Keratinocyte (primary cell): ENCODE data around the gene USP48. TPM values are rescaled to one million over a fixed set of nuclear protein-coding genes. Genes with fewer than 3 reads are reported as not detected.

Source experiments
- DNase-seq: peaks from one replicate; pipeline ENCODE4 v3.0.0-alpha.2; 2011; ENCODE audit warnings: low read depth, missing footprints, low spot score
- FAIRE-seq: peaks from 2 replicates; lab custom pipeline; 2011; peaks lifted over from hg19 to GRCh38; lab: Jason Lieb, UNC
- H2AFZ ChIP-seq: 2 replicates; pipeline ENCODE4 v1.6.0; 2012; ENCODE audit warnings: low read length, control low read depth, inconsistent platforms; ENCODE audit not compliant: control insufficient read depth
- H3K27ac ChIP-seq: 2 replicates; pipeline ENCODE4 v1.5.1; 2011; ENCODE audit warnings: low read length; ENCODE audit not compliant: control insufficient read depth, insufficient read depth
- H3K27me3 ChIP-seq: 3 replicates; pipeline ENCODE4 v1.6.0; 2011; ENCODE audit warnings: low read length; ENCODE audit not compliant: control insufficient read depth, insufficient read depth; ENCODE audit errors: extremely low read depth
- H3K36me3 ChIP-seq, 2 experiments: 2 replicates in 1 of 2; 3 replicates in 1 of 2; pipeline ENCODE4 v1.5.1; 2011; ENCODE audit warnings: low read length in 2 of 2, mild to moderate bottlenecking in 1 of 2; ENCODE audit not compliant: control insufficient read depth in 2 of 2, insufficient read depth in 2 of 2; ENCODE audit errors: extremely low read depth in 1 of 2
- H3K4me1 ChIP-seq: 3 replicates; pipeline ENCODE4 v1.5.1; 2011; ENCODE audit warnings: low read length; ENCODE audit not compliant: control insufficient read depth, insufficient read depth; ENCODE audit errors: extremely low read depth
- H3K4me2 ChIP-seq: 3 replicates; pipeline ENCODE4 v1.6.0; 2011; ENCODE audit warnings: low read depth, low read length; ENCODE audit not compliant: control insufficient read depth, insufficient read depth; ENCODE audit errors: extremely low read depth
- H3K4me3 ChIP-seq, 3 experiments: fragments of 200-600 bp in 1 of 3; sonication (generic) in 1 of 3; 2 replicates in 2 of 3; 3 replicates in 1 of 3; pipeline ENCODE4 v1.5.1; 2011 to 2016; ENCODE audit warnings: low read length in 3 of 3, mild to moderate bottlenecking in 3 of 3, control low read depth in 2 of 3, inconsistent platforms in 1 of 3, low read depth in 1 of 3, mixed read lengths in 1 of 3, mixed run types in 1 of 3, moderate library complexity in 1 of 3; ENCODE audit not compliant: control insufficient read depth in 2 of 3, insufficient read depth in 2 of 3; ENCODE audit errors: extremely low read depth in 1 of 3
- H3K79me2 ChIP-seq: 2 replicates; pipeline ENCODE4 v1.6.0; 2012; ENCODE audit warnings: low read length; ENCODE audit not compliant: control insufficient read depth, insufficient read depth
- H3K9ac ChIP-seq: 3 replicates; pipeline ENCODE4 v1.6.0; 2011; ENCODE audit warnings: low read length; ENCODE audit not compliant: control insufficient read depth, insufficient read depth; ENCODE audit errors: extremely low read depth
- H3K9me1 ChIP-seq: 3 replicates; pipeline ENCODE4 v1.6.0; 2011; ENCODE audit warnings: low read length; ENCODE audit not compliant: control insufficient read depth, insufficient read depth; ENCODE audit errors: extremely low read depth
- H3K9me3 ChIP-seq: 2 replicates; pipeline ENCODE4 v1.5.1; 2012; ENCODE audit warnings: low read depth, low read length; ENCODE audit not compliant: control insufficient read depth
- H4K20me1 ChIP-seq: 3 replicates; pipeline ENCODE4 v1.6.0; 2011; ENCODE audit warnings: low read length; ENCODE audit not compliant: control insufficient read depth, insufficient read depth; ENCODE audit errors: extremely low read depth
- CTCF ChIP-seq, 3 experiments: IDR thresholded peaks in 1 of 3; conservative IDR thresholded peaks in 1 of 3; optimal IDR thresholded peaks in 1 of 3; 2 replicates in 2 of 3; 3 replicates in 1 of 3; pipeline versions ENCODE3 to v1.5.1; 2011; ENCODE audit warnings: low read length in 3 of 3, mild to moderate bottlenecking in 3 of 3, moderate library complexity in 2 of 3, control low read depth in 1 of 3, inconsistent platforms in 1 of 3; ENCODE audit not compliant: insufficient read depth in 2 of 3; ENCODE audit errors: extremely low read depth in 1 of 3
- EZH2 ChIP-seq: IDR thresholded peaks from one replicate; pipeline ENCODE4 v1.6.1; 2012; ENCODE audit warnings: inconsistent platforms, mild to moderate bottlenecking, low read length, moderate library complexity
- dilution Hi-C: fragments of 300-500 bp; cut with MboI; formaldehyde crosslinking; loops from one replicate; pipeline ENCODE4 v1.7.0; 2020; ENCODE audit warnings: low sequenced_read_pairs; ENCODE audit not compliant: extremely low pct_ligation_motif_present
- polyA plus RNA-seq, 5 experiments: library from polyadenylated mRNA; depleted of rRNA in 3 of 5; stranded (reverse) in 3 of 5; stranded (forward) in 1 of 5; unstranded in 1 of 5; fragments of >200 nt; gene quantifications; 1 replicate in 1 of 5; 2 replicates in 3 of 5; 3 replicates in 1 of 5; pipeline versions ENCODE4 v1.2.1 to v1.2.3, GENCODE V29; 2011 to 2012; ENCODE audit warnings: missing spikeins in 2 of 5, low read depth in 1 of 5, low replicate concordance in 1 of 5

Gene USP48
- polyA plus RNA-seq, 1 donor (not counting 4 experiments of a cell fraction or from before 2014, with no cell fraction given) = 33.0 TPM

- DNase-seq (no peak), FAIRE-seq (no peak)
- Histone ChIP-seq H2AFZ (no peak overlapping the region), H3K4me2 (no peak overlapping the region), H3K79me2 (no peaks in the 10 kb centered on the region), H3K36me3 (no peaks in the 10 kb centered on the region), H3K9me1 (no peaks in the 10 kb centered on the region), H3K4me3 (no peak overlapping the region), H3K9me3 (no peaks in the 10 kb centered on the region), H4K20me1 (no peaks in the 10 kb centered on the region), H3K9ac (no peak overlapping the region), H3K27ac (no peak overlapping the region), H3K27me3 (peaks cover 4% of the 10 kb centered on the region), H3K4me1 (peaks cover 23% of the 10 kb centered on the region)
- dilution Hi-C loops = no loop called here
- TF ChIP-seq EZH2 (no peak), CTCF (optimal IDR thresholded peaks at IDR 0.05 in 1 of 3, IDR thresholded peaks at IDR 0.05 in 1 of 3, conservative IDR thresholded peaks at IDR 0.05 in 1 of 3; ENCODE audit: extremely low read depth in 1 of 3, insufficient read depth in 2 of 3, low read length in 3 of 3) (no peak)
Measured at GRCh38 chr1:21630571-21631343, 152.2 kb downstream of the USP48 start.

- TF ChIP-seq CTCF (optimal IDR thresholded peaks at IDR 0.05 in 1 of 3, IDR thresholded peaks at IDR 0.05 in 1 of 3, conservative IDR thresholded peaks at IDR 0.05 in 1 of 3; ENCODE audit: extremely low read depth in 1 of 3, insufficient read depth in 2 of 3, low read length in 3 of 3) = no peak
- no peak for TF ChIP-seq EZH2
- H3K4me3 ChIP-seq = no peak overlapping the region
- no peaks in the 10 kb centered on the region for H3K9me1 ChIP-seq
- FAIRE-seq (no peak), DNase-seq (no peak)
- H3K27ac ChIP-seq = no peak overlapping the region
- no peaks in the 10 kb centered on the region for H3K9me3 ChIP-seq
- H3K9ac ChIP-seq = no peak overlapping the region
- H3K27me3 ChIP-seq = no peaks in the 10 kb centered on the region
- peaks cover 23% of the 10 kb centered on the region for H3K4me1 ChIP-seq
- no peak overlapping the region for H3K4me2 ChIP-seq
- no peaks in the 10 kb centered on the region for H3K36me3 ChIP-seq
- dilution Hi-C loops = no loop called here
- H4K20me1 ChIP-seq = no peaks in the 10 kb centered on the region
- no peak overlapping the region for H2AFZ ChIP-seq
- H3K79me2 ChIP-seq = no peaks in the 10 kb centered on the region
Measured at GRCh38 chr1:21629971-21630370, 153.0 kb downstream of the USP48 start.
